Fibroblast of lung (primary cell): ENCODE measurements around the gene SLC5A7.

ENCODE experiments used
- CTCF ChIP-seq, 2 donors: IDR thresholded peaks in 1 of 2; conservative IDR thresholded peaks in 1 of 2; 1 replicate in 1 of 2; 2 replicates in 1 of 2; pipeline ENCODE4 v1.5.1; 2011 to 2012; ENCODE audit warnings: low read length in 2 of 2, control low read depth in 1 of 2, inconsistent platforms in 1 of 2, low read depth in 1 of 2, mild to moderate bottlenecking in 1 of 2
- EZH2 ChIP-seq: IDR thresholded peaks from 2 replicates; pipeline ENCODE4 v1.5.1; 2012; ENCODE audit warnings: low read length, control low read depth, mild to moderate bottlenecking; ENCODE audit errors: missing control alignments

- TF ChIP-seq CTCF (conservative IDR thresholded peaks at IDR 0.05 in 1 of 2, IDR thresholded peaks at IDR 0.05 in 1 of 2; ENCODE audit: low read depth in 1 of 2, low read length in 2 of 2) (no peak), EZH2 (no peak)
Measured at GRCh38 chr2:107961395-107961794, 24.9 kb upstream of the SLC5A7 start.
